ENCODE results near the gene FCN2.

DNA sequence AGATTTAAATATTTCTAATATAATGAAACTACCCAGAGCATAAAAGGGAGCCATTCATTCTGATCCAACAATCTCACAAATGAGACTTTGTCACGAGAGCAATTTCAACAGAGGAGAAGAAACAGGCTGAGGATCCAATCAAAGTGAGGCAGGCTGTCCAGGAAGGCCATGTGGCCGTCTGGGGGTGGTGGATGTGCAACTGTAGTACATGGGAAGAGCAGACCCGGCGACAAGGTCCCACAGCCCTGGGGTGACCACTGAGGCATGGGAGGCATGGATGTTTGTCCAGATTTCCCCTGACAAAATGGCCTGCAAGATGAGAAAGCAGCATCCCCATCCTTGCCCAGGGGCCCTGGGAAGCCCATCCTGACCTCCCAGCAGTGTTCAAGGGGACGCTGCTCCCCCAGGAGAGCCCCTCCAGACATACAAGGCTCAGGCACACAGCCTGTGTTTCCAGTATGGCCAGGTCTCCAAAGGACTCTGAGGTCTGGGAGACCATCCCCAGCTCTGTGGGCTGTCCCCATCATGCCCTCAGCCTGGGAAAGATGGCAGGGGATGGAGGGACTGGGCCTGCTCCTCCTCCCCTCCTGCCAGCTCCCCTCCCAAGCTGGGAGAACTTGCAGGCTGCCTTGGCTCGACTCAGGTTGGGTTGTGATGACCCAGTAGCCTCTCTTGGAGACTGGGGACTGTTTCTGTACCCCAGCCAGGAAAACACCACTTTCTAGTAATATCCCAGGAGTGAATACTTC is 27.5 kb upstream of the FCN2 start:
- no peak for TF ChIP-seq EZH2 (IDR thresholded peaks at IDR 0.05; ENCODE audit: borderline replicate concordance)
- no peak for TF ChIP-seq CTCF (IDR thresholded peaks at IDR 0.05; ENCODE audit: poor library complexity)

Data from hepatocyte (in vitro differentiated cells).